Hepatocyte (in vitro differentiated cells): ENCODE results near the gene KCNJ1.

Experiments used
- CTCF ChIP-seq: fragments of 200-600 bp; sonication (generic); IDR thresholded peaks from 2 replicates; pipeline ENCODE4 v1.5.1; 2016; ENCODE audit warnings: antibody characterized with exemption, mild to moderate bottlenecking; ENCODE audit not compliant: poor library complexity
- EZH2 ChIP-seq: fragments of 200-600 bp; sonication (generic); IDR thresholded peaks from 2 replicates; pipeline ENCODE4 v1.6.1; 2016; ENCODE audit warnings: antibody characterized with exemption, mild to moderate bottlenecking, borderline replicate concordance

GRCh38 chr11:128868841-128869671 lies 2.0 kb upstream of the KCNJ1 start:
- no peak for TF ChIP-seq CTCF
- TF ChIP-seq EZH2: no peak
